ENCODE results near the gene CYB561A3.

CYB561A3 gene

DNA sequence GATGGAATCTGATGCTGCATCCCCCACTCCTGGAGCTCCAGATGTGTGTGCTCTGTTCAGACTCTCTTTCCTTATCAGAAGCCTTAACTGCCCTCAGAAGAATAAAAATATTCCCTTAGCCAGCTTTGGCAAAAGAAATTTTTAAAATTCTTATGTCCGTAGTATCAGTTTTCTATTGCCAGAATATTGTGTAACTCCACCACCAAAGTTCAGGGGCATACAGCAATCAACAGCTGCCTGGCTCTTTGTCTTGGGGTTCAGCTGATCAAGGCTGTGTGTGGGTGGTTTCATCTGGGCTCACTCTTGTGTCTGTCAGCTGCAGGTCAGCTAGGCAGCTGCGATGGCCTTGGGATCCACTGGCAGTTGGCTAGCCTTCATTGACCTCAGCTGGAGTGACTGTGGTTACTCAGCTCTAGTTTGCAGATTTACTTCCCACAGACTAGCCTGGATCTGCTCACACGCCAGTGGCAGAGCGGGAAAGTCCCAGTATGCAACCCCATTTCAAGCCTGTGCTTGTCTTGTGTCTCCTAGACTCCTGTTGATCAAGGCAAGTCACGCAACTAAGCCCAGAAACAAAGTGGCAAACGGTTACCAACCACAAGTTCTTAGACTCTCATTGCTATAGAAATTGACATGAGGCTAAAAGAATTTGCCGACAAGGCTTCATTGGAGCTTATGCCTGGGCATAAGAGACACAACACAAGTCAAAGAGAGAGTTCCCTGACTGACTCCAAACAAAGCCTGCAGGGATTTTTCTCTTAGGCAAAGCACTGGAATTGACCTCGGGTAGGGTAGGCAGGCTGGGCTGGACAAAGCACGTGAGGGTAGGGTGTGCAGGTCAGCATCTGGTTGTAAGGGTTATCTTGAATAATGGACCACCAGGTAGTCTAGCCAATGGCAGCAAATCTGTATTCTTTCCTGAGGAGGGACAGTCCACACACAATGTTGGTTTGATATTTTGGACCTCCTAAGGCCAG lies 8.0 kb upstream of the CYB561A3 start:
- DNase-seq, result no peak

DNA sequence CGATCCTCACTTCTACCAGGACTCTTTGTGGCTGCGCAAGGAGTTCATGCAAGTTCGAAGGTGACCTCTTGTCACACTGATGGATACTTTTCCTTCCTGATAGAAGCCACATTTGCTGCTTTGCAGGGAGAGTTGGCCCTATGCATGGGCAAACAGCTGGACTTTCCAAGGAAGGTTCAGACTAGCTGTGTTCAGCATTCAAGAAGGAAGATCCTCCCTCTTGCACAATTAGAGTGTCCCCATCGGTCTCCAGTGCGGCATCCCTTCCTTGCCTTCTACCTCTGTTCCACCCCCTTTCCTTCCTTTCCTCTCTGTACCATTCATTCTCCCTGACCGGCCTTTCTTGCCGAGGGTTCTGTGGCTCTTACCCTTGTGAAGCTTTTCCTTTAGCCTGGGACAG lies 7.0 kb upstream of the CYB561A3 start:
- DNase-seq, result no peak

- no peak for DNase-seq
Observed at GRCh38 chr11:61367406-61367805, 5.7 kb upstream of the CYB561A3 start.

DNA sequence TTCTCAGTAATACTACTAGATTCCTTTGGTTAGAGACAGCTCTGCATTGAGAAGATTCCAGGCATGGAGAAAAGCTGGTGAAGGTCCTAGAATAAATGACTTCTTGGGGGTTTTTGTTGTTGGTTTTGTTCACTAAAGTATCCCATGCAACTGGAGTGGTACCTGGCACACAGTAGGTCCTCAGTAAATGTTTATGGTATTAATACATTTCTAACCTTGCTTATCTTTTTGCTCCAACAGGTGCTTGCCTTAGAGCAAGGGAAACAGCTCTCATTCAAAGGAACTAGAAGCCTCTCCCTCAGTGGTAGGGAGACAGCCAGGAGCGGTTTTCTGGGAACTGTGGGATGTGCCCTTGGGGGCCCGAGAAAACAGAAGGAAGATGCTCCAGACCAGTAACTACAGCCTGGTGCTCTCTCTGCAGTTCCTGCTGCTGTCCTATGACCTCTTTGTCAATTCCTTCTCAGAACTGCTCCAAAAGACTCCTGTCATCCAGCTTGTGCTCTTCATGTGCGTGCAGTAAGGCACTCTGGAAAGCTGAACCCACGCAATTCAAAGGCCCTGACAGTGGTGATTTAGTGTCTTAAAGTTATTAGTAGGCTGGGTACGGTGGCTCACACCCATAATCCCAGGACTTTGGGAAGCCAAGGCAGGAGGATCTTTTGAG lies 2.5 kb upstream of the CYB561A3 start:
- DNase-seq, result no peak

GRCh38 chr11:61362542-61362875 lies 827 bp upstream of the CYB561A3 start:
- DNase-seq, result no peak

GRCh38 chr11:61361237-61361740 lies 393 bp downstream of the CYB561A3 start:
- no peak for DNase-seq

GRCh38 chr11:61359516-61359915 lies 2.2 kb downstream of the CYB561A3 start:
- no peak for DNase-seq

DNA sequence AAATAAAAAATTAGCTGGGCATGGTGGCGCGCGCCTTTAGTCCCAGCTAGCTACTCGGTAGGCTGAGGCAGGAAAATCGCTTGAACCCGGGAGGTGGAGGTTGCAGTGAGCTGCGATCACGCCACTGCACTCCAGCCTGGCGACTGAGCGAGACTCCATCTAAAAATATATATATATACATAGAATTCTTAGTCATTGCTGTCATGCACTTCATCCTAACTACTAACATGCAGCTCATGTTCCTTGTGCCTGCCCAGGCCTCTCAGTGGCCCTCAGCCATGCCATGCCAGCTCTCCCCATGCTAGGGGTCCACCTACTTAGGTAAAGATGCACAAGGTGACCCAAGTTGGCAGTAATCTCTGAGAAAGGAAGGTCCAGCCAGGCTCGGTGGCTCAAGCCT lies 3.1 kb downstream of the CYB561A3 start:
- DNase-seq, result no peak

DNA sequence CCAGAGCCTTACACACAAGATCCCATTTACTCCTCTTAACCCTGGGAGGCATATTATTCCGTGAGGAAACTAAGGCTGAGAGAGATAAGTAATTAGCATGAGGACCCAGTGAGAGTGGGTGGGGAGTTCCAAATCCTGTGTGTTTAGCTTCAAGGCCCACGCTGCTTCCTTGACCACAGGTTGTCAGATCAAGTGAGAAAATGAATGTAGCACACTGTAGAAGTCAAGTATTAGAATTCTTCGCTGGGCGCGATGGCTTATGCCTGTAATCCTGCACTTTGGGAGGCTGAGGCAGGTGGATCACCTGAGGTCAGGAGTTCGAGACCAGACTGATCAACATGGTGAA lies 3.8 kb downstream of the CYB561A3 start:
- no peak for DNase-seq

- DNase-seq, result no peak
Observed at GRCh38 chr11:61357233-61357893, 4.3 kb downstream of the CYB561A3 start.

GRCh38 chr11:61356706-61357105 lies 5.0 kb downstream of the CYB561A3 start:
- DNase-seq, result no peak

GRCh38 chr11:61354208-61354607 lies 7.5 kb downstream of the CYB561A3 start:
- no peak for DNase-seq

DNA sequence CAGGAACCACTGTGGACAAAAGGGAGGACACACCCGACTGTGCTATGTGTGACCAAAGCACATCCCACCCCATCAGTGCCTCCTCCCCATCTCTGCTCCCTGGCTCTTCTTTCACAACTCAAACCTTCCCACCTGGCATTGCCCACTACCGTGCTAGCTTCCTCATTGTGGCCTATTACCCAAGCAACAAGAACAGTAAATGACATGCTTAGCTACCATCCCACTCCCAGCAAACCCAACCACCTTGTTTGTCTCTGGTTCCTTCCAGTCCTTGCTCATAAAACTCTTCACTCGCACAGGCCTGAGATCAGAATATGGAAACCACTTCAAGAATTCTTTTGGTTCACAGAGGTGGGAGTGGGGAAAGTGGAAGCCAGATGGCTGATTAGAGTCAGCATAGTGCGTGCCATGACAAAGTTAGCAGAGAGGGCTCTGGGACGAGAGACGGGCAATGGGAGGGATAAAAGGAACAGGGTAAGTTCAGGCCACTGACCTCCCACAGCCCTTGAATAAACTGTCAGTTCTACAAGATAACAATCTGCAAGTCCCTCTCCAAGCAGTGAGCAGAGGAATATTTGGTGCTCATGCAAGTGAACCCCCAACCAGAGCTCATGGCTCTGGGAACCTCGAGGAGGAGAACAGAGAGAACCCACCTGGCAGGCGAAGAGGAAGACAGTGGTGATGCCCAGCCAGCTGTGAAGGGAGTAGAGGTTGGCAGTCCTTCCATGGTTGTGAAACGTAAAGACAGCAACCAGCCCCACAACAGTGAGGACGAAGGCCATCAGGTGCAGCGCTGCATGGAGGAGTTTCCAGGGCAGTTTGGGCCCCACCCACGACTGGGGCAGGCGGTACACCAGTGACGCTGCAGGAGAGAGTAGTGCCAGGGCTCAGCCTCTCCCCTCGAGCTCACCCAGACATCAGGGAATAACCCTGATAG lies 8.3 kb downstream of the CYB561A3 start:
- no peak for DNase-seq

DNA sequence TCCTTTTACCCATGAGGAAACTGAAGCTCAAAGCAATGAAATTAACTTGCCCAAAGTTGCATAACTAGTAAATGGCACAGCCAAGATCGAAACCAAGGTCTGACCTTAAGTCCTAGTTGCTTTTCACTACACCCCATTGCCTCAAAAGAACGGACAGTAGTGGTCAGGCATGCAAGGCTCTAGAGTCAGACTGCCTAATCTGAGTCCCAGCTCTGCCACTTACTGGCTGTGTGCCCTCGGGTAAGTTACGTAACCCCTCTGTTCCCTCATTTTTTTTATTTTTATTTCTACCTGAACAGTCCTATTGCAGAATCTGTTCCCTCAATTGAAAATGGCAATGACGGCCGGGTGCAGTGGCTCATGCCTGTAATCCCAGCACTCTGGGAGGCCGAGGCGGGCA lies 9.6 kb downstream of the CYB561A3 start:
- no peak for DNase-seq

- DNase-seq, result no peak
Observed at GRCh38 chr11:61350803-61351202, 10.9 kb downstream of the CYB561A3 start.

DNA sequence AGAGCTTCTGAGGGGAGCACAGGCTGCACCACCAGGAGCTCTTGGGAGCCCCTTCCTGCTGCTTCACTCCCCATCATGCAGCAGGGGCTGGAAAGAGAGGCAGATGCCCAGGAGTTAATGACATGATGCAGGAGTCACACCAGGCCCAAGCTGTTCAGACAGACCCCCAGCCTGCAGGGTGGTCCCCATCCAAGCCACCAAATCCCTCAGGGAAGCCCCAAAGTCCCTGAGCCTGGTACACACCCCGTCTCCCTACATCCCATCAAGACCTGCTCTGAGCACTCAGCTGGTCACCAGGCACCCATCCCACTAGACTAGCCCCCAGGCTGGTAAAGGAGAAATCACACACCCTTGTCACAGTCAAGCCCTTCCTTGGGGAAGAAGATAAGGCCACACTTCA lies 11.3 kb downstream of the CYB561A3 start:
- DNase-seq, result no peak

DNA sequence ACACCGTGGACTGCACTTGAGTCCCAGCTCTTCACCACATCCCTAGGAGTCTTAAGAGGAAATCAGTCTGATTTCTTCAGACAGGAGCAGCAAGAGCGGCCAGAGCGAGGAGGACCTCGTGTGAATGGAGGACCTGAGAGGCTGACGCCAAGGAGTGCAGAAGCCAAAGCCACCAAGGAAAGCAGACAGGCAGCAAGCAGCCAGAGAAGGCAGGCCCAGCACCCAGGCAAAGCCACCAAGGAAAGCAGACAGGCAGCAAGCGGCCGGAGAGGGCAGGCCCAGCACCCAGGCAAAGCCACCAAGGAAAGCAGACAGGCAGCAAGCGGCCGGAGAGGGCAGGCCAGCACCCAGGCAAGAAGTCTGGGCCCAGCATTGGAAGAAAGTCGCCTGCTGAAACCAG lies 11.8 kb downstream of the CYB561A3 start:
- DNase-seq, result no peak

- DNase-seq, result no peak
Observed at GRCh38 chr11:61349189-61349751, 12.4 kb downstream of the CYB561A3 start.

- DNase-seq, result no peak
Observed at GRCh38 chr11:61347916-61348461, 13.7 kb downstream of the CYB561A3 start.

- DNase-seq, result no peak
Observed at GRCh38 chr11:61345954-61346843, 15.5 kb downstream of the CYB561A3 start.

- DNase-seq, result no peak
Observed at GRCh38 chr11:61345170-61345610, 16.5 kb downstream of the CYB561A3 start.

Data from CD4-positive, alpha-beta T cell treated with Interleukin-17A for 4 hours (primary cell).